K562 (cell line): ENCODE measurements around the gene FAM53C. TPM values are rescaled to one million over a fixed set of nuclear protein-coding genes. Genes with fewer than 3 reads are reported as not detected.
A peak's percentile ranks its signal among the peaks of the same experiment; 100 is the strongest.
"Not testable (repeated sequence)": the region's sequence is repeated elsewhere in the genome, so short reads cannot be mapped to it uniquely, and the experiment has no call there.

Experiments used
- ATAC-seq: fragments of 200-7000 bp; cut with Tn5 transposase; 3 replicates; pipeline ENCODE4 v1.9.1; 2020; ENCODE audit warnings: moderate library complexity
- BruUV-seq: library from RNA; stranded (reverse); fragments of 400-500 nt; replicated peaks from 2 replicates; lab custom pipeline; 2021; lab: Mats Ljungman, UMichigan
- CTCF ChIA-PET: fragments of 300-600 bp; formaldehyde crosslinking; extraction: SDS; loops from one replicate; lab custom pipeline; 2021; ENCODE audit warnings: low intra/inter-chr PET ratio; lab: Yijun Ruan, JAX
- POLR2A ChIA-PET: fragments of 300-600, 350-650 bp; sonication (Branson Sonifier 250); formaldehyde crosslinking; extraction: SDS; loops from one replicate; lab custom pipeline; 2021; ENCODE audit warnings: antibody characterized with exemption, inconsistent platforms; lab: Yijun Ruan, JAX
- DNase-seq, 4 experiments: peaks; one replicate each; pipeline versions ENCODE4 v3.0.0 to v3.0.0-alpha.2; 2011 to 2018; ENCODE audit warnings: low spot score in 3 of 4, mixed read lengths in 3 of 4; ENCODE audit errors: extremely low read depth in 1 of 4
- FAIRE-seq: peaks from 2 replicates; lab custom pipeline; 2011; peaks lifted over from hg19 to GRCh38; lab: Jason Lieb, UNC
- H2AFZ ChIP-seq: 2 replicates; pipeline ENCODE4 v1.6.0; 2011; ENCODE audit warnings: low read depth, low read length, control low read depth, inconsistent platforms
- H3K27ac ChIP-seq: fragments of 200-600 bp; 3 replicates; pipeline ENCODE4 v1.8.0; 2011; ENCODE audit warnings: low read depth, mild to moderate bottlenecking, control low read depth, inconsistent platforms, low read length, moderate library complexity, mixed read lengths; ENCODE audit errors: extremely low read depth
- H3K27me3 ChIP-seq, 2 experiments: fragments of 300-600 bp in 1 of 2; 2 replicates in 1 of 2; 3 replicates in 1 of 2; pipeline versions ENCODE4 v1.6.0 to v1.8.0; 2011; ENCODE audit warnings: inconsistent platforms in 2 of 2, low read length in 2 of 2, mild to moderate bottlenecking in 1 of 2, mixed read lengths in 1 of 2, moderate library complexity in 1 of 2; ENCODE audit not compliant: control insufficient read depth in 2 of 2, insufficient read depth in 2 of 2
- H3K36me3 ChIP-seq: fragments of 300-600 bp; 3 replicates; pipeline ENCODE4 v1.8.0; 2011; ENCODE audit warnings: mild to moderate bottlenecking, low read length, inconsistent platforms; ENCODE audit not compliant: control insufficient read depth, insufficient read depth
- H3K4me1 ChIP-seq, 2 experiments: fragments of 200-600 bp in 1 of 2; replicated peaks in 1 of 2; 2 replicates in 1 of 2; 3 replicates in 1 of 2; pipeline versions ENCODE4 v1.5.1 to v1.8.0; 2011; ENCODE audit warnings: inconsistent platforms in 2 of 2, low read length in 2 of 2, mild to moderate bottlenecking in 1 of 2, mixed read lengths in 1 of 2, moderate library complexity in 1 of 2; ENCODE audit not compliant: control insufficient read depth in 2 of 2, insufficient read depth in 2 of 2
- H3K4me2 ChIP-seq: 2 replicates; pipeline ENCODE4 v1.6.1; 2011; ENCODE audit warnings: low read length, control low read depth, inconsistent platforms, mixed read lengths; ENCODE audit not compliant: insufficient read depth
- H3K4me3 ChIP-seq: fragments of 200-600 bp; sonication (generic), shearing (Covaris generic); 2 replicates; pipeline ENCODE4 v1.5.1; 2016; ENCODE audit warnings: control low read depth, inconsistent platforms
- H3K79me2 ChIP-seq: fragments of 200-600 bp; 3 replicates; pipeline ENCODE4 v1.8.0; 2011; ENCODE audit warnings: low read length, inconsistent platforms; ENCODE audit not compliant: control insufficient read depth, insufficient read depth
- H3K9ac ChIP-seq, 2 experiments: 2 replicates each; pipeline versions ENCODE4 v1.6.0 to v1.6.1; 2011; ENCODE audit warnings: low read depth in 2 of 2, low read length in 2 of 2, control low read depth in 1 of 2, inconsistent platforms in 1 of 2, mild to moderate bottlenecking in 1 of 2, mixed read lengths in 1 of 2; ENCODE audit not compliant: insufficient read depth in 1 of 2
- H3K9me1 ChIP-seq: one replicate; pipeline ENCODE4 v1.6.0; 2011; ENCODE audit warnings: inconsistent platforms, mild to moderate bottlenecking, low read length, moderate library complexity; ENCODE audit not compliant: control insufficient read depth, insufficient read depth
- H3K9me3 ChIP-seq: replicated peaks from 2 replicates; pipeline ENCODE4 v1.5.1; 2011; ENCODE audit warnings: low read depth, low read length, inconsistent platforms; ENCODE audit not compliant: control insufficient read depth, insufficient read depth
- H4K20me1 ChIP-seq: replicated peaks from 2 replicates; pipeline ENCODE4 v1.6.1; 2011; ENCODE audit warnings: low read length, inconsistent platforms, mixed read lengths; ENCODE audit not compliant: control insufficient read depth, insufficient read depth
- CEBPB ChIP-seq: fragments of 450-650 bp; IDR thresholded peaks from 2 replicates; pipeline ENCODE4 v1.6.1; 2016; ENCODE audit warnings: missing genetic modification characterization, missing compliant biosample characterization
- CEBPG ChIP-seq, 3 experiments: fragments of 200-800 bp in 1 of 3; sonication (Bioruptor generic) in 1 of 3; sonication (generic) in 1 of 3; formaldehyde crosslinking in 1 of 3; IDR thresholded peaks in 2 of 3; conservative IDR thresholded peaks in 1 of 3; 2 replicates each; pipeline versions ENCODE4 v1.6.1 to v1.8.0; 2016 to 2022; ENCODE audit warnings: missing compliant biosample characterization in 2 of 3, missing genetic modification characterization in 2 of 3, mild to moderate bottlenecking in 1 of 3, missing genetic modification reagents in 1 of 3
- GABPA ChIP-seq: fragments of 200-800 bp; sonication (Bioruptor generic); conservative IDR thresholded peaks from 2 replicates; pipeline ENCODE4 v1.6.1; 2016; ENCODE audit warnings: low read depth, missing genetic modification characterization, missing compliant biosample characterization
- HOMEZ ChIP-seq: fragments of 250-450 bp; sonication (Bioruptor Pico); IDR thresholded peaks from 2 replicates; pipeline ENCODE4 v1.4.0; 2020; ENCODE audit warnings: mild to moderate bottlenecking, moderate library complexity
- ZNF76 ChIP-seq: fragments of 250-450 bp; sonication (Bioruptor Pico); IDR thresholded peaks from 2 replicates; pipeline ENCODE4 v1.4.0; 2020; ENCODE audit warnings: mild to moderate bottlenecking, moderate library complexity, borderline replicate concordance
- WGBS: fragments of 100-300 bp; shearing (Covaris generic); methylation state at CpG from one replicate; pipeline ENCODE4 v1.1.6; 2016; ENCODE audit warnings: low coverage, mixed read lengths; ENCODE audit not compliant: insufficient coverage; ENCODE audit errors: missing lambda C conversion rate; 5-methylcytosine and 5-hydroxymethylcytosine counted together
- in situ Hi-C: fragments of 300-500 bp; cut with MboI; formaldehyde crosslinking; loops from 4 replicates; pipeline ENCODE4 v1.15.0; 2018; ENCODE audit warnings: inconsistent platforms, mixed read lengths
- intact Hi-C: fragments of 100-400 bp; cut with micrococcal nuclease; formaldehyde crosslinking; loops from 2 replicates; pipeline ENCODE4 v1.14.2; 2022
- polyA plus RNA-seq, 8 experiments: library from polyadenylated mRNA; depleted of rRNA in 4 of 8; stranded (reverse) in 5 of 8; unstranded in 3 of 8; fragments of >200 nt; fragmentation: Nextera tagmentation in 2 of 8; fragmentation: Illumina TruSeq in 1 of 8; extraction: Ambion mirVana in 2 of 8; extraction: Trizol in 1 of 8; gene quantifications; 2 replicates each; pipeline versions ENCODE4 v1.2.1 to v1.2.3, GENCODE V29; 2011 to 2014; ENCODE audit warnings: inconsistent platforms in 1 of 8, missing spikeins in 1 of 8
- total RNA-seq, 7 experiments: library from RNA; depleted of rRNA in 6 of 7; stranded (reverse); fragments of >200 nt in 6 of 7; fragmentation: Illumina TruSeq in 2 of 7; extraction: Trizol in 2 of 7; gene quantifications; 2 replicates each; pipeline versions ENCODE4 v1.2.1 to v1.2.3, GENCODE V29; 2011 to 2021; ENCODE audit warnings: low replicate concordance in 1 of 7

Gene FAM53C
- total and polyA plus RNA-seq, 9 of the 15 experiments (the other 6 are each of a cell fraction or from before 2014, with no cell fraction given): 9.7 to 38.5 (median 25.2) TPM

- Histone ChIP-seq H3K4me2 (no peak overlapping the region), H3K27me3 (no peaks in the 10 kb centered on the region), H3K9ac (no peak overlapping the region), H3K9me3 (no peaks in the 10 kb centered on the region), H3K36me3 (peaks cover 62% of the 10 kb centered on the region), H2AFZ (no peak overlapping the region), H3K9me1 (no peaks in the 10 kb centered on the region), H3K4me1 (no peaks in the 10 kb centered on the region)
- no TSS peak for BruUV-seq
- intact Hi-C loops: no loop called here
- no peak for ATAC-seq
- WGBS: 94% methylated on average over 10 of the region's 10 CpGs
- TF ChIP-seq ZNF76 (CRISPR knock-in tag): no peak
- no peak for TF ChIP-seq HOMEZ
- TF ChIP-seq, all 486 proteins: peak for 0
- DNase-seq (no peak), FAIRE-seq (peak; percentile 15)
- H3K27ac ChIP-seq: no peak overlapping the region
- CTCF ChIA-PET: no interaction called here
- H3K4me3 ChIP-seq: no peak overlapping the region
- H4K20me1 ChIP-seq: no peaks in the 10 kb centered on the region
- POLR2A ChIA-PET: interaction anchor here (0.6 kb wide), 1 partner anchor 32 kb away, joined by 3 read pairs; no protein-coding TSS in a partner anchor
- no peaks in the 10 kb centered on the region for H3K79me2 ChIP-seq
- in situ Hi-C loops: no loop called here
Measured at GRCh38 chr5:138386290-138386689, 48.2 kb downstream of the FAM53C start.

GRCh38 chr5:138389332-138389731 is 51.3 kb downstream of the FAM53C start:
- ATAC-seq: no peak
- ChIA-PET POLR2A (no interaction called here), CTCF (no interaction called here)
- Histone ChIP-seq H2AFZ (no peak overlapping the region), H3K9me3 (no peaks in the 10 kb centered on the region), H3K4me2 (no peak overlapping the region), H3K27me3 (no peaks in the 10 kb centered on the region), H3K4me3 (no peak overlapping the region), H3K79me2 (no peaks in the 10 kb centered on the region), H3K9ac (no peak overlapping the region), H3K36me3 (peaks cover 73% of the 10 kb centered on the region), H4K20me1 (no peaks in the 10 kb centered on the region), H3K4me1 (no peaks in the 10 kb centered on the region), H3K27ac (no peak overlapping the region)
- WGBS: 85% methylated on average over 3 of the region's 3 CpGs
- intact Hi-C loops: no loop called here
- no peak for DNase-seq
- no peak for FAIRE-seq
- TF ChIP-seq CEBPB (tag) (peak; percentile 82), CEBPG (CRISPR knock-in tag; IDR thresholded peaks at IDR 0.05) (no peak), CEBPG (tag; conservative IDR thresholded peaks at IDR 0.05 in 1 of 2, IDR thresholded peaks at IDR 0.05 in 1 of 2) (peak; percentile 76 to 77), GABPA (tag) (no peak)
- TF ChIP-seq, all 486 proteins: peak for 2
- no peaks in the 10 kb centered on the region for H3K9me1 ChIP-seq
- BruUV-seq: no TSS peak
- in situ Hi-C loops: no loop called here

GRCh38 chr5:138389911-138390310 is 51.8 kb downstream of the FAM53C start:
- FAIRE-seq, POLR2A ChIA-PET: not testable (repeated sequence)

More at GRCh38 chr5:138389911-138390310, 51.8 kb downstream of the FAM53C start:
- H2AFZ ChIP-seq, intact Hi-C loops, H3K4me3 ChIP-seq, DNase-seq, H4K20me1 ChIP-seq, ATAC-seq, H3K79me2 ChIP-seq, H3K27ac ChIP-seq, CTCF ChIA-PET, BruUV-seq, H3K9me3 ChIP-seq, H3K9me1 ChIP-seq, H3K27me3 ChIP-seq, H3K9ac ChIP-seq, in situ Hi-C loops, H3K4me1 ChIP-seq, H3K4me2 ChIP-seq: not testable (repeated sequence)
- 93% methylated on average over 9 of the region's 10 CpGs for WGBS
- H3K36me3 ChIP-seq: peaks cover 75% of the 10 kb centered on the region
